NCI-H2171 (cell line): ENCODE measurements around the gene PAX6.

Experiments
- DNase-seq: peaks from one replicate; lab custom pipeline; 2025; lab: John Stamatoyannopoulos, UW

The PAX6 gene

GRCh38 chr11:31810779-31811647 lies at the start of gene PAX6:
PAX6 (minus strand) TSS chr11:31811322; CDS start chr11:31806411, 4,911 bp downstream.
- DNase-seq = peak; percentile 100

- no peak for DNase-seq
Observed at GRCh38 chr11:31860391-31860790, 49.3 kb upstream of the PAX6 start.

- no peak for DNase-seq
Observed at GRCh38 chr11:31856248-31856647, 45.1 kb upstream of the PAX6 start.

- no peak for DNase-seq
Observed at GRCh38 chr11:31855466-31855865, 44.3 kb upstream of the PAX6 start.

- no peak for DNase-seq
Observed at GRCh38 chr11:31850365-31850764, 39.2 kb upstream of the PAX6 start.

GRCh38 chr11:31847761-31848160 lies 36.6 kb upstream of the PAX6 start:
- no peak for DNase-seq

GRCh38 chr11:31845331-31845730 lies 34.2 kb upstream of the PAX6 start:
- DNase-seq = no peak

- DNase-seq = no peak
Observed at GRCh38 chr11:31844351-31844750, 33.2 kb upstream of the PAX6 start.

GRCh38 chr11:31841435-31841834 lies 30.3 kb upstream of the PAX6 start:
- DNase-seq = no peak

- DNase-seq = no peak
Observed at GRCh38 chr11:31834237-31834636, 23.1 kb upstream of the PAX6 start.

- no peak for DNase-seq
Observed at GRCh38 chr11:31830406-31830805, 19.3 kb upstream of the PAX6 start.

GRCh38 chr11:31828217-31828616 lies 17.1 kb upstream of the PAX6 start:
- no peak for DNase-seq

- DNase-seq = no peak
Observed at GRCh38 chr11:31827455-31828206, 16.5 kb upstream of the PAX6 start.

- DNase-seq = no peak
Observed at GRCh38 chr11:31826536-31827438, 15.7 kb upstream of the PAX6 start.

- no peak for DNase-seq
Observed at GRCh38 chr11:31825838-31826484, 14.8 kb upstream of the PAX6 start.

- DNase-seq = no peak
Observed at GRCh38 chr11:31824879-31825837, 14.0 kb upstream of the PAX6 start.

- no peak for DNase-seq
Observed at GRCh38 chr11:31824332-31824878, 13.3 kb upstream of the PAX6 start.

- DNase-seq = no peak
Observed at GRCh38 chr11:31823644-31824331, 12.7 kb upstream of the PAX6 start.

GRCh38 chr11:31822927-31823643 lies 12.0 kb upstream of the PAX6 start:
- DNase-seq = no peak
